ENCODE measurements around the gene CRAMP1.

GRCh38 chr16:1597154-1597553 lies 15.0 kb upstream of the CRAMP1 start:
- no peak for TF ChIP-seq CTCF (IDR thresholded peaks at IDR 0.05)
- no peak for TF ChIP-seq POLR2AphosphoS5 (IDR thresholded peaks at IDR 0.05)
